Stimulated activated effector memory CD8-positive, alpha-beta T cell treated with anti-CD3 and anti-CD28 coated beads, Interleukin-12 subunit alpha, Interleukin-12 subunit beta, amount 100 ng/mL, for 72 hours (primary cell): Measurements from ENCODE around the gene ADAMTS14.
"Not testable (repeated sequence)": the region's sequence is repeated elsewhere in the genome, so short reads cannot be mapped to it uniquely, and the experiment has no call there.

Experiments used
- ATAC-seq: fragments of 150-1000 bp; cut with Tn5 transposase; 2 replicates; pipeline ENCODE4 v1.10.0; 2021
- DNase-seq, 2 donors: peaks; one replicate each; pipeline ENCODE4 v3.0.0; 2021 to 2022; ENCODE audit warnings: low spot score in 2 of 2
- H3K27ac Mint-ChIP-seq: one replicate; pipeline ENCODE4 v1.8.0; 2022; ENCODE audit warnings: mild to moderate bottlenecking, mixed read lengths
- H3K36me3 Mint-ChIP-seq: one replicate; pipeline ENCODE4 v1.8.0; 2022; ENCODE audit warnings: mild to moderate bottlenecking, mixed read lengths
- H3K4me1 Mint-ChIP-seq: one replicate; pipeline ENCODE4 v1.8.0; 2022; ENCODE audit warnings: mixed read lengths
- H3K4me3 Mint-ChIP-seq: one replicate; pipeline ENCODE4 v1.8.0; 2022; ENCODE audit warnings: mild to moderate bottlenecking, mixed read lengths
- H3K9me3 Mint-ChIP-seq: one replicate; pipeline ENCODE4 v1.8.0; 2022; ENCODE audit warnings: mixed read lengths

Gene ADAMTS14

GRCh38 chr10:70649526-70649925, 22.8 kb upstream of the ADAMTS14 start:
- Mint-ChIP-seq H3K4me1 (no peaks in the 10 kb centered on the region), H3K27ac (no peak overlapping the region), H3K36me3 (no peaks in the 10 kb centered on the region), H3K4me3 (no peak overlapping the region), H3K9me3 (peaks cover 11% of the 10 kb centered on the region)
- DNase-seq, result no peak
- peak; percentile 98 for ATAC-seq

- H3K27ac Mint-ChIP-seq, result no peak overlapping the region
- ATAC-seq (no peak), DNase-seq (no peak)
- H3K36me3 Mint-ChIP-seq, result no peaks in the 10 kb centered on the region
- no peak overlapping the region for H3K4me3 Mint-ChIP-seq
- no peaks in the 10 kb centered on the region for H3K4me1 Mint-ChIP-seq
- H3K9me3 Mint-ChIP-seq, result peaks cover 11% of the 10 kb centered on the region
These were observed 22.2 kb upstream of the ADAMTS14 start for GRCh38 chr10:70650104-70650503.

DNA sequence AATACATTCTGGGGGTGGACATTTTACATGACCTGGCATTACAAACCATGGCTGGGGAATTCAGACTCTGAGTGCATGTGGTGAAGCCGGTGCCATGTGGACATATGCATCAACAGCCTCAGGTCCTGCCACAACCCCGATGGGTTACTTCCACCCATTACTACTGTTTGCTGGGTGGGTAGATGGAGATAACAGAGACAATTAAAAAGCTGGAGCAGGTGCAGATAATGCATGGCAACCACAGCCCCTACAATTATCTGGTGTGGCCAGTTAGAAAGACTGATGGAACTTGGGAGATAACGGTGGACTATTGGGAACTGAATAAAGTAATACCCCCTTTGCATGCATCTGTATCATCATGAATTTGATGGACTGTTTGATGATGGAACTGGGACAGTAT, 21.6 kb upstream of the ADAMTS14 start:
- DNase-seq, result no peak
- no peaks in the 10 kb centered on the region for H3K36me3 Mint-ChIP-seq
- H3K4me3 Mint-ChIP-seq, result no peak overlapping the region
- H3K4me1 Mint-ChIP-seq, result peaks cover under 1% of the 10 kb centered on the region
- H3K27ac Mint-ChIP-seq, result no peak overlapping the region
- no peak for ATAC-seq
- peaks cover 11% of the 10 kb centered on the region for H3K9me3 Mint-ChIP-seq

DNA sequence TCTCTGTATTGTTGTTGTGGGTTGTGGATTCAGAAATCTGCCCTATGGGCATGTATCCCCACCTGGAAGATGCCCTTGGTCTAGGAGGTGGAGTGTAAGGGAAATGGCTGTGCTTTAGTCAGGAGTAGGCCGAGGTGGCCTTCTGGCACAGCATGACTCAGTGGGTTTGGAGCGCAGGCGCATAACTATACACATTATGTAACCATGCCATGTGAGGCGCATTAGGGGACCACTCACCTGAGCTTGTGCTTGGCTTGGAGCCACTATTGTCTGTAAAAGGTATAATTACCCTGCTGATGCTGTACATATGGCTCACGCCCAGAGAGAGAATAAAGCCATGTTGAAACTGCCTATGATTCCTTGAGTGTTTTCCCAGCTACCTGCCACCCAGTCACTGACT, 20.6 kb upstream of the ADAMTS14 start:
- Mint-ChIP-seq H3K4me1 (peaks cover 10% of the 10 kb centered on the region), H3K36me3 (no peaks in the 10 kb centered on the region), H3K27ac (no peak overlapping the region), H3K9me3 (peaks cover 11% of the 10 kb centered on the region), H3K4me3 (no peak overlapping the region)
- ATAC-seq, result no peak
- no peak for DNase-seq

- Mint-ChIP-seq H3K9me3 (peaks cover 11% of the 10 kb centered on the region), H3K27ac (no peak overlapping the region), H3K4me1 (peaks cover 14% of the 10 kb centered on the region), H3K36me3 (no peaks in the 10 kb centered on the region), H3K4me3 (no peak overlapping the region)
- ATAC-seq (no peak), DNase-seq (no peak)
These were observed 19.3 kb upstream of the ADAMTS14 start for GRCh38 chr10:70652761-70653657.

- DNase-seq (no peak), ATAC-seq (no peak)
- Mint-ChIP-seq H3K4me1 (peaks cover 14% of the 10 kb centered on the region), H3K36me3 (no peaks in the 10 kb centered on the region), H3K9me3 (peaks cover 4% of the 10 kb centered on the region), H3K4me3 (no peak overlapping the region), H3K27ac (no peak overlapping the region)
These were observed 17.0 kb upstream of the ADAMTS14 start for GRCh38 chr10:70655316-70655715.

- Mint-ChIP-seq H3K36me3 (no peaks in the 10 kb centered on the region), H3K9me3 (peaks cover 2% of the 10 kb centered on the region), H3K27ac (peak overlapping the region; percentile 27), H3K4me1 (peaks cover 14% of the 10 kb centered on the region), H3K4me3 (peak overlapping the region; percentile 21)
- DNase-seq (peak; percentile 26 to 64), ATAC-seq (peak; percentile 99)
These were observed 15.8 kb upstream of the ADAMTS14 start for GRCh38 chr10:70656489-70656888.

GRCh38 chr10:70657041-70657440, 15.3 kb upstream of the ADAMTS14 start:
- Mint-ChIP-seq H3K27ac (no peak overlapping the region), H3K36me3 (no peaks in the 10 kb centered on the region), H3K9me3 (no peaks in the 10 kb centered on the region)

GRCh38 chr10:70658582-70659136, 13.6 kb upstream of the ADAMTS14 start:
- no peak for ATAC-seq
- Mint-ChIP-seq H3K27ac (no peak overlapping the region), H3K36me3 (no peaks in the 10 kb centered on the region), H3K4me3 (no peak overlapping the region), H3K9me3 (no peaks in the 10 kb centered on the region), H3K4me1 (peaks cover 14% of the 10 kb centered on the region)
- no peak for DNase-seq

More at GRCh38 chr10:70657041-70657440, 15.3 kb upstream of the ADAMTS14 start:
- Mint-ChIP-seq H3K4me3 (peak overlapping the region; percentile 21), H3K4me1 (peaks cover 14% of the 10 kb centered on the region)
- ATAC-seq (no peak), DNase-seq (no peak)

- DNase-seq (no peak), ATAC-seq (no peak)
- Mint-ChIP-seq H3K4me3 (no peak overlapping the region), H3K9me3 (no peaks in the 10 kb centered on the region), H3K4me1 (peaks cover 17% of the 10 kb centered on the region), H3K36me3 (no peaks in the 10 kb centered on the region), H3K27ac (no peak overlapping the region)
These were observed 13.0 kb upstream of the ADAMTS14 start for GRCh38 chr10:70659306-70659705.

GRCh38 chr10:70660722-70661121, 11.6 kb upstream of the ADAMTS14 start:
- H3K36me3 Mint-ChIP-seq, result no peaks in the 10 kb centered on the region
- no peak overlapping the region for H3K4me3 Mint-ChIP-seq
- DNase-seq (no peak), ATAC-seq (no peak)
- H3K4me1 Mint-ChIP-seq, result peaks cover 24% of the 10 kb centered on the region
- no peak overlapping the region for H3K27ac Mint-ChIP-seq
- no peaks in the 10 kb centered on the region for H3K9me3 Mint-ChIP-seq

GRCh38 chr10:70661623-70662361, 10.5 kb upstream of the ADAMTS14 start:
- Mint-ChIP-seq H3K27ac (no peak overlapping the region), H3K4me1 (peaks cover 15% of the 10 kb centered on the region), H3K36me3 (no peaks in the 10 kb centered on the region), H3K4me3 (no peak overlapping the region), H3K9me3 (no peaks in the 10 kb centered on the region)
- no peak for ATAC-seq
- DNase-seq, result no peak

- DNase-seq (no peak), ATAC-seq (no peak)
- Mint-ChIP-seq H3K36me3 (no peaks in the 10 kb centered on the region), H3K27ac (no peak overlapping the region), H3K9me3 (no peaks in the 10 kb centered on the region), H3K4me3 (no peak overlapping the region), H3K4me1 (peaks cover 20% of the 10 kb centered on the region)
These were observed 9.7 kb upstream of the ADAMTS14 start for GRCh38 chr10:70662362-70663220.

DNA sequence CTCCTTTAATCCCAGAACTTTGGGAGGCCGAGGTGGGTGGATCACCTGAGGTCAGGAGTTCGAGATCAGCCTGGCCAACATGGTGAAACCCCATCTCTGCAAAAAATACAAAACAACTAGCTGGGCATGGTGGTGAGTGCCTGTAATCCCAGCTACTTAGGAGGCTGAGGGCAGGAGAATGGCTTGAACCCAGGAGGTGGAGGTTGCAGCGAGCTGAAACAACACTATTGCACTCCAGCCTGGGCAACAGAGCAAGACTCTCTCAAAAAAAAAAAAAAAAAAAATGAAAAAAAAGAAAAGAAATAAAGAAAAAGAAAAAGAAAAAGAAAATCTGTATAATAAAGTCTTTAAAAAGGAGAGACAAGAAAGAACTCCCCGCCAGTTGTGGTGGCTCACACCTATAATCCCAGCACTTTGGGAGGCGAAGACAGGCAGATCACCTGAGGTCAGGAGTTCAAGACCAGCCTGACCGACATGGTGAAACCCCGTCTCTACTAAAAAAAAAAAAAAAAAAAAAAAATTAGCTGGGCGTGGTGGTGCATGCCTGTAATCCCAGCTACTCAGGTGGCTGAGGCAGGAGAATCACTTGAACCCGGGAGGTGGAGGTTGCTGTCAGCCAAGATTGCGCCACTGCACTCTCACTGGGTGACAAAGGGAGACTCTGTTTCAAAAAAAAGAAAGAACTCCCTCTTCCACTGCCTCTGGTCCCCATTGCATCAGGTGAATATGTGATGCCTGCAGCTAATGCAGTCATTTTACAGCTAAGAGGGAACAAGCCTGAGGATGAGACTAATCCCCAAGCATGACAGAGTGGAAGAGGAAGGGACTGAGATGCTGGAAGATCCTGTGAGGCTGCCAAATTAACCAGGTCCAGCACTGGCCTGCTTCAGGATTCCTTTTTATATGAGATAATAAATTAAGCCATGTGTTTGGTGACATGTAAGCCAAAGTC, 8.6 kb upstream of the ADAMTS14 start:
- H3K4me3 Mint-ChIP-seq, result not testable (repeated sequence)

More for the DNA sequence above, 8.6 kb upstream of the ADAMTS14 start:
- H3K9me3 Mint-ChIP-seq, H3K36me3 Mint-ChIP-seq, ATAC-seq, DNase-seq: not testable (repeated sequence)
- H3K4me1 Mint-ChIP-seq, result peaks cover 21% of the 10 kb centered on the region
- peak overlapping the region; percentile 4 for H3K27ac Mint-ChIP-seq
